Measurements from ENCODE around the gene KCNK16.

Gene KCNK16

DNA sequence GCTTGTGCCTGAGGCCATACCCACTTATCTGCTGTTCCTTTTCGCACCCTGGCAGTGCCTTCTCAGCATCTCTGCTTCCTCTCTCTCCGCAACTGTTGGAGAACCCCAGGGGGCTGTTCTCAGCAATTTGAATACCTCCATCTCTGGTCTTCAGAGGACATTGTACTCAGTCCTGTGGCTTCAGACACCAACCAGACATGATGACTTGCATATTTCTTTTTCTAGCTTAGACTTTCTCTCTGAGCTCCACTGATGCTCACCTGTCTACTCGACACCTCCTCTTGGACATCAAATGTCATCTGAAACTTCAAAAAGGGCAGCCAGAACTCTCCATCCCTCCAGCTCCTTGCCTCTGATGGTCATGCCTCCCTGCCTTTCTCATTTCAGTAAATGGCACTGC, 18.9 kb upstream of the KCNK16 start:
- no peak for DNase-seq

DNA sequence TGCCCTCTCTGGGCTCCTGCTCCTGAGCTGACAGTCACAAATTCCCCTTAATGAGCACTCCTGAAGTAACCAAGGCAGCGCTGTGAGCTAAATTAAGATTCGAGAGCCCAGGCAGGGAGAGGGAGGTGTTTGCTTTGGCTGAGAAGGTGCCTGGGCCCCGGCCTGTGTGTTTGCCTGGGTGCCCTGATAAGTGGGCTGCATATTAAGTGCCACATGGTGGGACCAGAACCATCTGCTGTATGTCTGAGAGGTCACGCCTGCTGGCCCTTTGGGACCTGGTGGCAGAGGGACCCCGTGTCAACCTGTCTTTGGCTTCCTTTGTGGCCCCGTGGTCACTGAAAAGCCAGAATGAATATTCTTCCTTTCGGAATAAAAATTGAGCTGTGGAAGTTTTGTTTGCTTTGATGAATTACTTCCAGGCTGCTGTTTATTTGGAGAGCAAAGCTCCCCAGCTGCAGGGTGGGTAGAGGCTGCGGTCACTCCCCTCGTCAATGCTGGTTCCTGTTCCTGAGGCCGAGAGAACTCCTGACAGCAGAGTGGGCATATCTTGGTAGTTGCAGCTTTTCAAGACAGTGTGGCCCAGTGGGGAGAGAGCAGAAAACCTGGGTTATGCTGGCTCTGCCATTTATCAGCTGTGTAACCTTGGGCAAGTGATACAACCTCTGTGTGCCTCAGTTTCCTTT, 17.5 kb upstream of the KCNK16 start:
- DNase-seq = no peak

DNA sequence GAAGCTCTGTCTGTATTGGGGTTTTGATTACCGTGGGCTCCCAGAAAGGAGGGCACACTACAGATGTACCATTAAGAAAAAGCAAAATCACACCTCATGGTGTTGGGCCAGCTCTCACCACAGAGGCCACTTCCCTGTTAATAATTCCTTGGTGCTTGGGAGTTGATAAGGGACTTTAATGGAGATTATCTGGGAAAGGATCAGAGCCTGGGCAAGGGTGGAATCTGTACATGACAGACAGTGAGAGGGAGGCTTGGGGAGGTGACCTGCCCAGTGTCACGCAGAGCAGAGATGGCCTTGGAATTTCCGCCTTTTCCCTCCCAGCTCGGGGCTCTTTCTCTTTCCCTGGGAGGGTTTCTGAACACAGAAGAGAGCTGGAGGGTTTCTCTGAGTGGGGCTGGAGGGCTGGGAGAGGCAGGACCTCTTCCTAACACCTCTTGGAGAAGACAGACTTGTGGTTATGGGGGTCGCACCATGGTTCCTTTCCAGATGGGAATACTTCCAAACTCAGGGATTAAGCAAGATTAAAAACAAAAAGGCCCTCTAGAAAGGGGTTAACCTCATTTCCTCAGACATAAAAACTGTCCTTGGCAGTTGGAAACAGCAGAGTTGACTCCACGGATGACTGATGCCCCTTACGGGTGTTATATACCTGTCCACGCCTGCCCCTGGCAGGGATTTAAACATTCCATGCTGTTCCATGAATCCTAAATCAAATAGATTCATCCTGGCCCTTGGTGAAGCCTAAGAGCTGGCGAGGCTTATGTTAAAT, 16.8 kb upstream of the KCNK16 start:
- DNase-seq = no peak

DNA sequence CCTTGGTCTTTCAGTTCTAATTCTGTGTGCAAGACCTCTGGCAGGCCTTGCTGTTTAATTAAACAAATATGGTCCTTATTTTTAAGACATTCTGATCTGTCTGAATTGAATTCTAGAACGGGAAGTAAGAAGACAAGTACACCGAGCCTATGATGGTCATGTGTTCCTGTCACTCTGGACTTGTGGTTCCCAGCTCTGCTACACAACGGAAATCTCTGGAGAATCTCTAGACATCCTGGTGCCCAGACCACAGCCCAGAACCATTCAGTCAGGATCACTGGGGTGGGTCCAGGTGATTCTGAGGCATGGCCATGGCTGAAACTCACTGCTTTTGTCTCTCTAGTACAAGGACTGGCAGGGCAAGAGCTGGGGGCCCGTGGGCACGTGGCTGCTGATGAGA, 15.9 kb upstream of the KCNK16 start:
- no peak for DNase-seq

DNA sequence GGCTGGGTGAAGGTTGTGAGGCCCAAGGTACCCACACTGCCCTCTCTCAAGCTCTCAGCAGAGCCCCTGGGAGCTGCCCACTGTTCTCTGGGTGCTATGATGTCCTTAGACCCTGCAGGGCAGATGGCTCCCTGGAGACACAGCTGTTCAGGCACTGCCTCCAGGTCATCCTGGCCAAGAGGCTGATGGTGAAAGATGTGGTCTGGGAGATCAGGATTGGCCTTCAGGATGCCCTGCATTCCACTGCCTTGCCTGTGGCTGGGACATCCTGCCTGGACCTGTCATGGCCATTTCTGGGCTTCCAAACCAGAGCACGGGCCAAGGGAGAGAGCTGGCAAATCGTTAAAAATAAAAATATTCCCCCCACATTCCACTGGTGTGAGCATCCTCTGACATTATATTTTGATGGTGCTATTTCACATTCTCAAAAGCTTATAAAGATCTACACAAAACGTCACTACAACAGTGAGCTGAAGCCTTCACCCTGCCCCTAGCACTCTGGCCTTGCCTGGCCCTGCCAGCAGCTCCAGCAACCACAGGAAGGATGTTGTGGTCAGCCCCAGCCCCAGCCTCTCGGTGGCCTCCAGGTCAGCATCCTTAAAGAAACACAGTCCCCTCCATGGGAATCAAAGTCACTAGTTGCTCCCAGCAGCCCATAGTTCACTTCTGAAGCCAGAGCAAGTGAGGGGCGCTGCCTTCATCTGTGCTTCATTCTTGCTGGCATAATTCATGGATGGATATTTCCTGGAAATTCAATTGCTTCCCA, 13.5 kb upstream of the KCNK16 start:
- DNase-seq = no peak

DNA sequence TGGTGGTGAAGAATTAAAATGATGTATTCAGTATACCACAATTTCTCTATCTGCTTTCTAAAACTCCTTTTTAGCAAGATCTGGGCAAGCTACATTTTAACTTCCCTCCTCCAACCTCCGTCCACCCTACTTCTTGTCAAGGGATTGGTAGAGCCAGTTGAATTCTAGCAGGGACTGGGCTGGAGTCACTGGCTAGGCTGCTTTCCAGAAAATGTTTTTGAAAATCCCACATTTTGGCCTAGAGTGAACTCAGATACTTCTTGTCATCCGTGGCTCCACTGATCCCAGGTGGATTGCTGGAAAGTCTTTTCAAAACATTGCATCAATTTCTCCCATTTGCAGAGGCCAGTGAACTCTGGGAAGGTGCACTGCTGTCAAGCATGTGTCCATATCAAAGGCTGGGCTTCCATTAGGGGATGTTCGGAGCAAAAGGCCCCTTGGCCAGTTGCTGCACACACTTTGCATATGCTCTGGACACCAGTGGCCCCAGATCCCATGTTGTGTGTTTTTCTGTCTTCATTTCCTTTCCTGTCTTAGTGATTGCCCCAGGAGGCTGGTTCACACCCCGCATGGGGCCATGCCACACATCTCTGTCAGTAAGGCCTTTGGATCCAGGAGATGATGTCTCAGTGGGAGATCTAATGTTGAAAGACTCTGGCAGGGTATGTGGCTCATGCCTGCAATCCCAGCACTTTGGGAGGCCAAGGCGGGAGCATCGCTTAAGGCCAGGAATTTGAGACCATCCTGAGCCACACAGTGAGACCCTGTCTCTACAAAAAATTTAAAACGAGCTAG, 11.3 kb upstream of the KCNK16 start:
- DNase-seq = no peak

DNA sequence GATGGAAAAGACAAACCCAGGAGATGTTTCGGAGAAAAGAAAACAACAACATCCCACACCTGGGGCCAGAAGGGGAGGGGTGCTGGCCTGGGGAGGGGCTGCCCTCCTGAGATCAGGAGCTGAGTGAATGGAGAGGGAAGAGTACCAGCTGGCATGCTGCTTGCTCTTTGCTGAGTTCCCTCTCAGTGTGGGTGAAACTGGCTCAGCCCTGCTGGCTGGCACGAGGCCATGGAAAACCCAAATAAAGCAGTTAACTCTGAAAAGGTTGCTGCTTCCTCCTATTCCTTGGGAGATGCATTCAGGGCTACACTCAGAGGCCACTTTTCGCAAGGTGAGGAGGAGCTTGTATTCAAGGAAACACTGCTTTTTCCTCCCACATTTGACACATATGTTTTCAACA, 8.0 kb upstream of the KCNK16 start:
- no peak for DNase-seq

DNA sequence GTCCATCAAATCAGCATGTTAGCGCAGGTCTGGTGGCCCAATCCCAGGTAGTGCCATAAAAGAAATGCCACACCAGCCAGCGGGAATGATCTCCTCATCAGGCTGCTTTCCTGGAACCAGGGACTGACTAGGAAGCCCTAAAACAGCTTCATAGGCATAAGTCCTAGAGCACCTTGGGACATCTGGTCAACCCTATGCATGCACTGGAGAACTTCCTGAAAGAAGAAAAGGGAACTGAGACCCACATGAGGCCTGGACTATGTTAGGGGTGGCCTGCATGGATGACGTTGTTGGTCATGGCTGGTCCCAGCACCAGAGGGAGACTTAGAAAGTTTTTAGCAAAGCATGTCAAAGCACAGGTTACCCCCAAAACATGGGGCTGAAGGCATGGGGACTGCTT, 7.6 kb upstream of the KCNK16 start:
- DNase-seq = no peak

DNA sequence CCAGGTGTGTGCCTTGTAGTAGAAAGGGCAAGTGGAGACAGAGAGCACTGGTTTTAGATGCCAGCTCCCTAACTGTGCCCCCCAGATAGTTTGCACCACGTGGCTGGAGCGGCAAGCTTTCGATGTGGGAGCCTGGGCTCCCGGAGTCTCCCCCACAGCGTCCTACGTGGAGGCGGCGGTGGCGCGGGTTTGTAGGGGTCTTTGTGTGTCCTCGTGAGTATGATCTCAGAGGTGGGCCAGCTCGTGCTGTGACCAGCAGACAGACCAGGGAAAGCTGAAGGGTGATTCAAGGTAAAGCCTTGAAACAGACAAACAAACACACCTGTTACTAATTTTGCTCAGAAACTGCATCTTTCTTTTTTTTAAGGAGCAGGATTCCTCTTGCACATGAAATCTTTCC, 5.6 kb upstream of the KCNK16 start:
- DNase-seq = no peak

DNA sequence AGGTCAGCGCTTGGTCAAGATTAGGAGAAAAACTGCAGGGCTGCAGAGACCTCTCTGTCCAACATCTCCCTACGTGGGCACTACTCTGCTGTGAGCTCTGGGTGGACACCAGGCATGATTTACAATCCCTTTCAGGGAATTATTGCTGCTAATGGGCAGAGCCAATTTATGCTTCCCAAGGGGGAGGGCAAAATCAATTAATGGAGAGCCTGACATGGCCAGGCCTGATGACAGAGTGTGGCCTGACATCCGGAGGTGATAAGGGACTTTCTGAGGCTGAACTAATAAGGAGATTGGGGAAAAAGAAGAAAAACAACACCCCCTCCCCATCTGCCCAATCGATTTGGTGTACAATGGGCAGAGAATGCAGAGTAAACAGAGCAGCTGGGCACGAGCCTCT, 5.0 kb upstream of the KCNK16 start:
- DNase-seq = no peak

DNA sequence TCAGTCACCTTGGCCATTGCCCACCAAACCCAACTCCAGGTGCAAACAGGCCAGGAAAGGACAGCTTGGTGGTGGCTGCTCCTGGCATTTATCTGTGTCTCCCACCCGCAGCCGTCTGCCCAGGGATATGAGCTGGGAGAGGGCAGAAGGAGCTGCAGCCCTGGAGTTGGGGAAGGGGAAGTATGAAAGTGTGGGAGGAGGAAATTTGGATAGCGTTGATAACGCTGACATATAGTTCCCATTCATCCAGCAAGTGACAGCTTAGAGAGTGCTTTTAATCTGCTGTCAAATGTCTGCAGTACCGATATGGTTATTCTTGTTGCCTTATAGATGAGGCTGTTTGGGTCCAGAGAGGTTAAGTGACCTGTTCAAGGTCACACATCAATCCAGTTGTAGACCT, 741 bp downstream of the KCNK16 start:
- no peak for DNase-seq

DNA sequence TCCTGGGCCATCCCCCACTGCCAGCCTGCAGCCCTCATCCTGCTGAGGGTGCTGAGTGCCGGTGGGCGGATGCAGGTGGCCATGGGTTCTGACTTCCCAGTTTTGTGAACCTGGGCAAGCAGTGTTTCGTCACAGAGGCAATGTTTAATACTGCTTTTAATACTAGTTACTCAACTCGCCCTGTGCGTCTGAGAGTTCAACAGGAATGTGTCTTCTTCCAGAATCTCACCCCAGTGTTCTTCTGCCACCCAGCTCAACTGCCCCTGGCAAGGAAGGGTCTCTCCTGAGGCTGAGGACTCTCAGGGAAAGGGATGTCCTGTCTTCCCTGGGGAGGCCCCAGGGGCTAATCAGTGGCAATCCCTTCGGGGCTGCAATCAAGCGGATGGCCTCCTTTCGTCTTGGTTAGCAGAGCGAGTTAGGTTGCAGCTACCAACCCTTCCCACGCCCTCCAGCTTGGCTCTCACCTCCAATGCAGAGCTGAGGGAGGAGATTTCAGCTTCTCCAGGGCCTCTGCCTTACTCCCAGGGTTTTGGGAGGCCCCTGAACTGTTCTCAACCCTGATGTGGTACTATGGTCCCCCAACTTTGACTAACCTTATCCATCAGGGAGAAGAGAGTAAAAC, 2.0 kb downstream of the KCNK16 start:
- no peak for DNase-seq

DNA sequence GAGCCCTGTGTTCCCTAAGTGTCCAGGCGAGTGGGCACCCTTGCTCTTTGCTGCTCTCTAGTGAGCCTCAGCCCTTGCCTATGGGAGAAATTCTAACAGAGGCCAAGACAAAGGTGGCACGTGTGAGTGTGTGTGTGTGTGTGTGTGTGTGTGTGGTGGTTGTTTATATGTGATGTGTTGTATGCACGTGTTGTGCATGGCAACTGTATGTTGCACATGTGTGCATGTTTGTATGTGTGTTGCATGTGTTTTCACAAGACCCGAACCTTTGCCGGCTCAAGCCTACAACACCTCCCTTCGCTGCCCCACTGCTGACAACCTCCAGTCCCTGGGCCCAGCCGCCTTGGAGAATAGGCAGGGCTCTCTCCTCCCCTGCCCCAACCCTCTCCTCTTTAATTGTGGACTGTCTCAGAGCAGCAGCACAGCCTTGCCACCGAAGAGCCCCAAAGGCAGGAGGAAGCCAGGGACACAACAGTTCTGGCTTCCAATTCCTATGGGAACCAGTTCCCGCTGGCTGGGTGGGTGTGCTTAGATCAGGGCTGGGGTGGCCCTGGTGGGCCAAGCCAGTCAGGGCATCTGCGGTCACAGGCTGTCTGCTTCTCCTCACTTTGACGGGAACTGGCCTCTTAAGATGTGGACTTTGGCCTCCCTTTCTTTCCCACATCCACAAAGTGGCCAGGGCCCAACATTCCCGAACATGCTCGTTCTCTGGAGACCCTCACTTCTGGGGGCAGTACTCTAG, 2.7 kb downstream of the KCNK16 start:
- no peak for DNase-seq

DNA sequence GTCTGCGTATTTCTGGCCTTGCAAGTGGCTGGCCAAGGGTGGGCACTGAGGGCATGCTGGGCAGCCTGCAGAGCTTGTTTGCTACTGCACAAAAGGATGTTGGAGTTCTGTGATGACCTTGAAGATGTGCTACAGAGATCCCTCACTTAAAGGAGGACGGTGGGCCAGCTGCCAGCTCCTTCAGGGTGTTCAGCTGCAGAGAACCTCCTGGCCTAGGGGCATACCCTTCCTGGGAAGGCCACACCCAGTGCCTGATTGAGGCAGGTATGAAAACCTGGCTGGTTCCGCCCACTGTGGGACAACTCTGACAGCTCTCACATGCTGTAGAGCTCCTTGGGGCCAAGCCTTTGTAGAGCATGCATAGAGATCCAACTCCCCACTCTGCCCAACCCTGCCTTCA, 5.2 kb downstream of the KCNK16 start:
- no peak for DNase-seq

DNA sequence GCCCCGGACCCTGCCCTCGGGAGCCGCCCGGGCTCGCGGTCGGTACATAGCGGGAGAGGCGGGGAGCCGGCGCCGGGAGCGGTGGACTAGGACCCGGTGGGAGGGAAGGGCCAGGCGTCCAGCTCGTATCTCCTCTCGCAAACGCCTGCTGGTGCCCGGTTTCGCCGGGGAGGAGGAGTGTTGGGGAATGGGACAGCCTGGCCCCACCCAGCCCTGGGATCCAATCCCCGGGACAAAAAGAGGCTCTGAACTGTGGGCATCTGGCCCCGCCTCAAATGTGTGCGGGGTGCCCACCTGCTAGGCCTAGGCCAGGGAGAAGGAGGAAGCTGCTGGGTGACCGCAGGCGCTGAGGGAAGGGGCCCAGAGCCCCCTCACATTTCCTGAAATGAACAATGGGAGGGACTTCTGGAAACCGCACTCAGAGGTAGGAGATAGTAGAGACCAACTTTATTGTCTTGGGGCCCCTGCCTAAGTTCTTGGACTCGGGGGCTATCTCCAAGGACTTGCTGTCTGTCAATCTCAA, 8.2 kb downstream of the KCNK16 start, which contains the start of gene KCNK17:
KCNK17 (minus strand) TSS at position 147 of the 523 bp plus-strand sequence; CDS start at position 48, 99 bp downstream.
- DNase-seq = no peak

DNA sequence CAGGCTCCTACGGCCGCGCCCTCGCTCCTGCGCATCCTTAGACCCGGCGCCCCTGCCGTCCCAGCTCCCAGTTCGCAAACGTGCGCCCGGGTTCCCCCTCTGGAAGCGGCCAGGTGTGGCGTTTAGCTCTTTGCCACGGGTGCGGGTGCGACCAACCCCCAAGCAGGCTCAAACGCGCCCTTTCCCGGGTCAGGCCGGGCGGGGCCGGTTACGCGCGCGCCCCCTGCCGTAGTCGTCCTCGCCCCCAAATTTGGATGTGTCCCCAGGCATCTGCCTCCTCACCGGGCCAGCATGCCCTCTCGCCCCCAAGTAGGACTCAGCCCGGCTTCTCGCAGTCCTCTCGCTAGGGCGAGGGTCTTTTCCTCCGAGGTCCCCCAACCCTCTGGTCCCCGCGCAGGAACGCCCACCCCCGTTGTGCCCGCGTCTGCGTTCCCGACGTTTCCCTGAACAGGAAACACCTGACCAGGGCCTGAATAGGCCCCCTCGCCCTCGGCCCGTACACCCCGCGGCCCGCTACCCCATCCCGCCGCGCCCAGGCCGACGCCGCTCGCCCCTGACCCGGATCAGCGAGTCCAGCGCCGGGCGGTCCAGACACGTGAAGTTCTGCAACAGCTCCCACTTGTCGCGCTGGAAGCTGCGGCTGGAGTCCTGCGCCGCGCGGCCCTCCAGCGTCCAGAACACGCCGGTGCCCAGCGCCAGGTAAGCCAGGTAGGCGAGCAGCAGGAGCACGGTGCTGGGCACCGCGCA, 8.8 kb downstream of the KCNK16 start:
- no peak for DNase-seq

DNA sequence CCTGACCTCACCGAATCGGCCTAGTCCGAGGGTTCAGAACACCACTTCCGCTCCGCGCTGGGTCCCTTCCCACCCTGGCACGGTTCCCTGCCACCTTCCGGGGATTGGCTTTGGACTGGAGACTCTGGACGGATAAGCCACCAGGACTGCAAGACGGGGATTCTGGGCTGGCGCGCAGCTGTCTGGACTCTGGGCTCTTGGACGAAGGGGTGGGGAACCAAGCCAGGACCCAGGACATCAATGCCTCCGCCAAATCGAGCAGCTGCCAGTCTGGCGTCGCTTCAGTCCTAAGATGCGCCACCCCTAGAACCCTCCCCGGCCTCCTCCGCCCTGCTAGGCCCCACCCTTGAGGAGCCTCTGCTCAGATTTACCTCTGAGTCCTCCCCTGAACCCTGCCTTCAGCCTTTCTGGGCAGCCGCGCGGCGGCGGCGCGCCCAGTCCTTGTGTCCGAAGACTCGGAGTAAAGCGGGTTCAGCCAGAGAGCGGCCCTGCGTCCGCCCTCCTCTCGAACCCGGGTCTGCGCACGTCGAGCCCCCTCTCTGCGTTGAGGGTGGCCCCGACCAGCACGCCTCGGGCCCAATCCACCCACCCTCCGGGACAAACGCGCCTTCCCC, 9.5 kb downstream of the KCNK16 start:
- no peak for DNase-seq

DNA sequence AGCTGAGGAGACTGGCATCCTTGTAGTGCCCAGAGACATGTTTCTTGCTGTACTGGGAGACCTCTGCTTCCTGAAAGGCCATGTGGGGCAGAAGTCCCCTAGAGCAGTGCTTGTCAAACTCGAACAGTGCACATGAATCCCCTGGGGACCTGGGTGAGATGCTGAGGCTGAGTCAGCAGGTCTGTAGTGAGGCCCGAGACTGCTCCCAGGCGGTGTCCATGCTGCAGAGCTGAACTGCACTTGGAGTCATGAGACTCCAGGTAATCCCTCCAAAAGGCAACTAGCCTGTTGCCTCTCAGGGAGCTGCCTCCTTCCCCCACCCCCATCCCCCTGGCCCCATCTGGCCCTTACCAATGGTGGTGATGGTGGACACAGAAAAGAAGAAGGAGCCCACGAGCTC, 12.0 kb downstream of the KCNK16 start:
- no peak for DNase-seq

DNA sequence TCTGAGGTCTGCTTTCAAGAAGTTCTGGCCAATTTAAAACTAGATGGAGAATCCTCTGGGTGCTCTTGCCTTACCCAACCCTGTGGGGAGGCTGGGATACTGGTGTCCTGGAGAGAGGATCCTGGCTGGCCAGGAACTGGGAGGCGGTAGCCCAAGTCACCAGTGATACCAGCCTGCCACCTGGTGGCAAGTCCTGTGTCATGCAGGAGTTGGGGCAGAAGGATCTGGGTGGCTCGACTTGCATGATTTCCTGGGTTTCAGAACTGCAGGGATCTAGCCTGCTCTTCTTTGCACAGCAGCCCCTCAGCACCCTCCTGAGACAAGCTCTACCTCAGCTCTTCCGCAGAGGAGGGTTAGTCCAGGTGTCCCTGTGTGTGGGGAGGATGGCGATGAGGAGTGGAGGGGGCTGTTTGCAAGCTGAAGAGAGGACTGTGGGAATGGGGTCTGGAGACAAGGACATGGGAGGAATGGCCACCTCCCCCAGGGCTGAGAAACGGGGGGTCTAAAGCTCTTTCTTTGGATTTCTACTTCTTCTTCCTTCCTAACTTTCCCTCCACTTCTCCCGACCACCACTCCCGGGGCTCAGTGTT, 12.5 kb downstream of the KCNK16 start:
- DNase-seq = peak; percentile 17

DNA sequence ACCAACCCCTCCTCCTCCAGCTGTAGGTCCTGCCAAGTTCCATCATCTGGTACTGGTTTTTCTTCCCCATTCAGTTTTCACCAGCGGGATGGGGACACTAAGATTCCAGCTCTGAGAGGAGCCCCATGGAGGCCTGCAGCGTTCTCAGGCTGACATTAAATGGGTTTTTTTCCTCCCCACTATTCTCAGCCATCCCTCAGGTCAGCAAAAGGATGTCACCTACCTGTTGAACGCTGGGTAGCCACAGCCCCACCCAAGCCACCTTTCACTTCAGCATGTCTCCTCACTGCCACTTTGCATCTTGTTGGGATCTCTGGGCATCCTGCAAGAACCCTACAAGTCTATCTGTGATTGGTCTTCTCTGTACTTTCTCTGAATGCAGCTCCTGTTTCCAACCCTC, 15.0 kb downstream of the KCNK16 start:
- DNase-seq = no peak
